Measurements from ENCODE around the gene MPO. TPM values are rescaled to one million over a fixed set of nuclear protein-coding genes. Genes with fewer than 3 reads are reported as not detected.

MPO gene
- total and polyA plus RNA-seq, 4 donors, result 0.14 to 221 (median 0.52) TPM

GRCh38 chr17:58320570-58321323 is 40.0 kb upstream of the MPO start:
- Histone ChIP-seq H3K36me3 (ENCODE audit: control insufficient read depth in 4 of 4, insufficient read depth in 3 of 4, low read depth in 1 of 4, low read length in 3 of 4) (peaks cover 0 to 2% (median 0%) of the 10 kb centered on the region in 4 donors), H3K4me1 (ENCODE audit: control insufficient read depth in 4 of 4, insufficient read depth in 4 of 4, low read length in 3 of 4) (peaks cover 2 to 16% (median 13%) of the 10 kb centered on the region in 4 donors), H3K9ac (ENCODE audit: low read depth in 1 of 2, low read length in 2 of 2) (no peak overlapping the region), H3K27me3 (ENCODE audit: control insufficient read depth in 4 of 4, insufficient read depth in 4 of 4, low read length in 3 of 4) (no peaks in the 10 kb centered on the region), H3K27ac (ENCODE audit: low read depth in 1 of 2, low read length in 2 of 2) (no peak overlapping the region), H3K4me3 (ENCODE audit: low read depth in 1 of 3, low read length in 3 of 3) (no peak overlapping the region), H3K9me3 (ENCODE audit: control insufficient read depth in 4 of 4, low read length in 3 of 4) (no peaks in the 10 kb centered on the region)
- no peak for DNase-seq (ENCODE audit: low spot score)
- TF ChIP-seq HNF4G (IDR thresholded peaks at IDR 0.05) (no peak), MAX (IDR thresholded peaks at IDR 0.05) (no peak), RAD21 (IDR thresholded peaks at IDR 0.05) (no peak), REST (IDR thresholded peaks at IDR 0.05) (no peak), SP1 (IDR thresholded peaks at IDR 0.05) (no peak), ZBTB33 (IDR thresholded peaks at IDR 0.05) (no peak), HNF4A (conservative IDR thresholded peaks at IDR 0.05) (no peak), YY1 (IDR thresholded peaks at IDR 0.05) (no peak), ATF3 (IDR thresholded peaks at IDR 0.05) (no peak), CTCF (IDR thresholded peaks at IDR 0.05; ENCODE audit: low read depth, low read length, missing input control) (no peak), FOXA1 (IDR thresholded peaks at IDR 0.05) (no peak)
- WGBS, result 97% methylated on average over 9 of the region's 9 CpGs

- Histone ChIP-seq H3K36me3 (ENCODE audit: control insufficient read depth in 4 of 4, insufficient read depth in 3 of 4, low read depth in 1 of 4, low read length in 3 of 4) (peaks cover 0 to 2% (median 0%) of the 10 kb centered on the region in 4 donors), H3K9ac (ENCODE audit: low read depth in 1 of 2, low read length in 2 of 2) (no peak overlapping the region), H3K4me1 (ENCODE audit: control insufficient read depth in 4 of 4, insufficient read depth in 4 of 4, low read length in 3 of 4) (peaks cover 2 to 13% (median 11%) of the 10 kb centered on the region in 4 donors), H3K27ac (ENCODE audit: low read depth in 1 of 2, low read length in 2 of 2) (no peak overlapping the region), H3K9me3 (ENCODE audit: control insufficient read depth in 4 of 4, low read length in 3 of 4) (no peaks in the 10 kb centered on the region), H3K4me3 (ENCODE audit: low read depth in 1 of 3, low read length in 3 of 3) (no peak overlapping the region), H3K27me3 (ENCODE audit: control insufficient read depth in 4 of 4, insufficient read depth in 4 of 4, low read length in 3 of 4) (no peaks in the 10 kb centered on the region)
- DNase-seq (ENCODE audit: low spot score), result no peak
- TF ChIP-seq NR2F2 (IDR thresholded peaks at IDR 0.05), result no peak
- WGBS, result 97% methylated on average over 7 of the region's 7 CpGs
These were observed 39.4 kb upstream of the MPO start for GRCh38 chr17:58320163-58320558.

Data from liver (tissue), 9 donors.